ENCODE measurements around the gene PGBD4. TPM values are rescaled to one million over a fixed set of nuclear protein-coding genes. Genes with fewer than 3 reads are reported as not detected.

Gene PGBD4
- total and polyA plus RNA-seq, 2 of the 13 experiments (the other 11 are each of a cell fraction or from before 2014, with no cell fraction given) = 1.4 to 1.7 TPM

GRCh38 chr15:34126522-34126921, 24.6 kb downstream of the PGBD4 start (continued):
- no peak for TF ChIP-seq MTERF4 (CRISPR knock-in tag; IDR thresholded peaks at IDR 0.05)

GRCh38 chr15:34128898-34129297, 27.0 kb downstream of the PGBD4 start:
- POLR2A ChIA-PET = no interaction called here

GRCh38 chr15:34132881-34133280, 31.0 kb downstream of the PGBD4 start:
- Histone ChIP-seq H3K36me3 (replicated peaks in 1 of 2; ENCODE audit: control insufficient read depth in 1 of 2, insufficient read depth in 2 of 2, low read length in 2 of 2) (no peaks in the 10 kb centered on the region), H3K4me2 (ENCODE audit: low read depth, low read length) (no peak overlapping the region), H3K27ac (ENCODE audit: extremely low read length, insufficient read depth, low read length) (no peak overlapping the region), H3K4me1 (ENCODE audit: insufficient read depth, low read length) (no peaks in the 10 kb centered on the region; the same call in 1 of the 2 replicates), H3K79me2 (ENCODE audit: insufficient read depth, low read length) (no peaks in the 10 kb centered on the region), H3K9ac (ENCODE audit: insufficient read depth, low read depth, low read length) (no peak overlapping the region), H3K4me3 (replicated peaks in 1 of 3; ENCODE audit: insufficient read depth in 1 of 3, low read depth in 2 of 3, low read length in 3 of 3) (no peak overlapping the region), H4K20me1 (ENCODE audit: insufficient read depth, low read length) (no peaks in the 10 kb centered on the region), H3K27me3 (ENCODE audit: control insufficient read depth in 1 of 2, insufficient read depth in 2 of 2, low read length in 2 of 2) (no peaks in the 10 kb centered on the region), H2AFZ (ENCODE audit: low read length) (no peak overlapping the region), H3K9me3 (ENCODE audit: low read length) (no peaks in the 10 kb centered on the region)
- in situ Hi-C loops (cut with HindIII; ENCODE audit: extremely low pct_ligation_motif_present, low pct_unique_long_range_greater_than_20kb) = no loop called here
- ATAC-seq (no peak), DNase-seq (ENCODE audit: low spot score) (no peak), FAIRE-seq (no peak)
- ChIA-PET POLR2A (interaction anchor here (2.2 kb wide), 1 partner anchor 31 kb away, joined by 6 read pairs; the partner anchor contains the start of genes EMC7 and PGBD4), CTCF (ENCODE audit: low intra/inter-chr PET ratio, low total read pairs) (no interaction called here)
- 86% methylated on average over 1 of the region's 1 CpG for WGBS (ENCODE audit: low lambda C conversion rate)
- intact Hi-C loops (cut with micrococcal nuclease; ENCODE audit: unreplicated experiment) = no loop called here
- BruUV-seq (replicated peaks) = no TSS peak
- TF ChIP-seq HES4 (CRISPR knock-in tag; IDR thresholded peaks at IDR 0.05; ENCODE audit: borderline replicate concordance) (no peak), CC2D1A (CRISPR knock-in tag; IDR thresholded peaks at IDR 0.05) (no peak), ZNF263 (CRISPR knock-in tag; IDR thresholded peaks at IDR 0.05) (no peak), ZNF275 (CRISPR knock-in tag; IDR thresholded peaks at IDR 0.05; ENCODE audit: borderline replicate concordance) (no peak), ZFY (CRISPR knock-in tag; IDR thresholded peaks at IDR 0.05) (no peak), DZIP1 (CRISPR knock-in tag; IDR thresholded peaks at IDR 0.05) (no peak), ZNF34 (CRISPR knock-in tag; IDR thresholded peaks at IDR 0.05; ENCODE audit: borderline replicate concordance) (no peak), STAT5B (CRISPR knock-in tag; IDR thresholded peaks at IDR 0.05) (no peak), NCOA1 (CRISPR knock-in tag; IDR thresholded peaks at IDR 0.05) (no peak), RFX3 (CRISPR knock-in tag; IDR thresholded peaks at IDR 0.05) (no peak)

More at GRCh38 chr15:34128898-34129297, 27.0 kb downstream of the PGBD4 start:
- Histone ChIP-seq H3K36me3 (replicated peaks in 1 of 2; ENCODE audit: control insufficient read depth in 1 of 2, insufficient read depth in 2 of 2, low read length in 2 of 2) (no peaks in the 10 kb centered on the region), H3K27ac (ENCODE audit: extremely low read length, insufficient read depth, low read length) (no peak overlapping the region), H3K79me2 (ENCODE audit: insufficient read depth, low read length) (no peaks in the 10 kb centered on the region), H3K4me3 (replicated peaks in 1 of 3; ENCODE audit: insufficient read depth in 1 of 3, low read depth in 2 of 3, low read length in 3 of 3) (no peak overlapping the region), H2AFZ (ENCODE audit: low read length) (no peak overlapping the region), H3K27me3 (ENCODE audit: control insufficient read depth in 1 of 2, insufficient read depth in 2 of 2, low read length in 2 of 2) (no peaks in the 10 kb centered on the region), H3K4me2 (ENCODE audit: low read depth, low read length) (no peak overlapping the region), H3K4me1 (ENCODE audit: insufficient read depth, low read length) (peaks cover 11% of the 10 kb centered on the region; the same call in 1 of the 2 replicates), H4K20me1 (ENCODE audit: insufficient read depth, low read length) (no peaks in the 10 kb centered on the region), H3K9me3 (ENCODE audit: low read length) (no peaks in the 10 kb centered on the region), H3K9ac (ENCODE audit: insufficient read depth, low read depth, low read length) (no peak overlapping the region)
- no TSS peak for BruUV-seq (replicated peaks)
- DNase-seq (ENCODE audit: low spot score) (no peak), ATAC-seq (no peak), FAIRE-seq (no peak)
- in situ Hi-C loops (cut with HindIII; ENCODE audit: extremely low pct_ligation_motif_present, low pct_unique_long_range_greater_than_20kb) = no loop called here
- CTCF ChIA-PET (ENCODE audit: low intra/inter-chr PET ratio, low total read pairs) = no interaction called here
- no peak for TF ChIP-seq KDM3A (CRISPR knock-in tag; IDR thresholded peaks at IDR 0.05; ENCODE audit: low read depth)
- peak; percentile 92 for TF ChIP-seq MAFF (IDR thresholded peaks at IDR 0.05; ENCODE audit: low read depth, low read length)
- no peak for TF ChIP-seq ZNF552 (CRISPR knock-in tag; IDR thresholded peaks at IDR 0.05; ENCODE audit: borderline replicate concordance)
- TF ChIP-seq MAFK (conservative IDR thresholded peaks at IDR 0.05 in 1 of 2, IDR thresholded peaks at IDR 0.05 in 1 of 2; ENCODE audit: low read length in 2 of 2) = peak; percentile 91 to 94
- TF ChIP-seq ZMYM4 (CRISPR knock-in tag; IDR thresholded peaks at IDR 0.05) = no peak
- TF ChIP-seq TBP (CRISPR knock-in tag; IDR thresholded peaks at IDR 0.05) = no peak
- WGBS (ENCODE audit: low lambda C conversion rate) = 46% methylated on average over 2 of the region's 2 CpGs
- intact Hi-C loops (cut with micrococcal nuclease; ENCODE audit: unreplicated experiment) = no loop called here

Measured in HepG2 (cell line).